ENCODE measurements around the gene MLLT10. TPM values are rescaled to one million over a fixed set of nuclear protein-coding genes. Genes with fewer than 3 reads are reported as not detected.
A peak's percentile ranks its signal among the peaks of the same experiment; 100 is the strongest.

The MLLT10 gene
- total RNA-seq, 1 donor from 2014 or later, result 53.3 TPM

DNA sequence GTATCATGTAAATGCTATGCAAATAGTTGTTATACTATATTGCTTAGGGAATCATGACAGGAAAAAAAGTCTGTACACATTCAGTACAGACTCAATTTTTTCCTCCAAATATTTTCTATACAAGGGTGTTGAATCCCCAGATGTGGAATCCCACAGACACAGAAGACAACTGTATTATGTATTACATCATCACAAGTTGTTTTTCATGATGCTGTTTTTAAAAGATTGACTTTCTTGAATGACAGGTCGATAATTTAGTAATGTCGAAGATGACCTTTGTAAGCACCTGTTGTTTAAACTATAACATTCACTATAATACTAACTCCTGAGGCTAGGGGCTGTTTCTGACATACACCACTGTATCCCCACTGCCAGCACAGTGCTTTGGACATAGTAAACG lies 143.5 kb downstream of the MLLT10 start:
- H3K27ac ChIP-seq, result no peak overlapping the region
- intact Hi-C loops (cut with DNase I), result no loop called here
- H3K9me3 ChIP-seq, result no peaks in the 10 kb centered on the region
- no peak overlapping the region for H3K4me3 ChIP-seq
- DNase-seq (ENCODE audit: extremely low spot score in 2 of 2), result no peak
- H3K36me3 ChIP-seq, result peaks cover 0 to 9% of the 10 kb centered on the region in 2 donors
- H3K27me3 ChIP-seq, result no peaks in the 10 kb centered on the region
- TF ChIP-seq POLR2A (IDR thresholded peaks at IDR 0.05) (no peak), CTCF (IDR thresholded peaks at IDR 0.05) (no peak), POLR2AphosphoS5 (IDR thresholded peaks at IDR 0.05; ENCODE audit: insufficient read depth in 1 of 2, low read depth in 1 of 2) (no peak)
- H3K4me1 ChIP-seq, result no peaks in the 10 kb centered on the region

- no peaks in the 10 kb centered on the region for H3K27me3 ChIP-seq
- no peak for DNase-seq (ENCODE audit: extremely low spot score in 2 of 2)
- no peaks in the 10 kb centered on the region for H3K4me1 ChIP-seq
- no peaks in the 10 kb centered on the region for H3K36me3 ChIP-seq
- TF ChIP-seq POLR2A (IDR thresholded peaks at IDR 0.05) (no peak), CTCF (IDR thresholded peaks at IDR 0.05) (no peak), POLR2AphosphoS5 (IDR thresholded peaks at IDR 0.05; ENCODE audit: insufficient read depth in 1 of 2, low read depth in 1 of 2) (peak in 1 of 2 donors; percentile 22)
- H3K4me3 ChIP-seq, result no peak overlapping the region
- H3K9me3 ChIP-seq, result no peaks in the 10 kb centered on the region
- intact Hi-C loops (cut with DNase I), result no loop called here
- no peak overlapping the region for H3K27ac ChIP-seq
Measured at GRCh38 chr10:21681156-21681555, 147.1 kb downstream of the MLLT10 start.

DNA sequence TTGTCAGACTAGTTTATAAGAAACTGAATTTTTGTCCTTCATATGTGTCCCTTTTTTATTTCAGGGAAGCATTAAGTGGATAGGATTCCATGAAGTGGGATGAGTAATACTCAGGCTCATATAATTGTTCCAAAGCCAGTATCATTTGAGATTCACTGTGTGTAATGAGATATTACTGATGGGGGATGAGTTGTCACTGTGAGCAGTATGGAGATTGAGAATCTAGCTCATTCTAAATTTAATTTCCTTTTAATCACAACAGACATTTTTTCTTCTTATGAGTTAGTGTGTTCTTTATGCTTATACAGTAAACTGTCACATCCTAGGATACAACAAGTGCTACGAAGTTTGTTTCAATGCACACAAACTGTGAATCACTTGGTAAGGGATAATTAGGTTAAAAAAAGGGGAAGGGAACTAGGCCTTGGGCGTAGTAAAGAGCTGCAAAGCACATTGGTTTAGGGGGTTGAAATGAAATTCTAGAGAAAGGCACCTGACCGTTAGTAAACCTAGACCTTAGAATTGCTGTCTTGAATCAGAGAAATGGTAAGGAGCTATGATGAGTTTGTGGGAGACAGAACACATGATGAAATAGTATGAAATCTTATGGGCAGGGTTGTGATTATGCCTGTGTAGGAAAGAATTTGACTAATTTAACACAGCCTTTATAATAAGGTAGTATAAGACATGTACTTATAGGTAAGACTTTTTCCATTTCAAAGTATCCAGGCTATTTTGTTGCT lies 153.4 kb downstream of the MLLT10 start:
- Histone ChIP-seq H3K27me3 (no peaks in the 10 kb centered on the region), H3K27ac (no peak overlapping the region), H3K9me3 (no peaks in the 10 kb centered on the region), H3K4me3 (no peak overlapping the region), H3K36me3 (no peaks in the 10 kb centered on the region), H3K4me1 (no peaks in the 10 kb centered on the region)
- no peak for DNase-seq (ENCODE audit: extremely low spot score in 2 of 2)
- intact Hi-C loops (cut with DNase I), result no loop called here
- no peak for TF ChIP-seq POLR2A (IDR thresholded peaks at IDR 0.05)
- TF ChIP-seq CTCF (IDR thresholded peaks at IDR 0.05), result no peak
- TF ChIP-seq POLR2AphosphoS5 (IDR thresholded peaks at IDR 0.05; ENCODE audit: insufficient read depth in 1 of 2, low read depth in 1 of 2), result no peak

GRCh38 chr10:21688009-21688332 lies 153.9 kb downstream of the MLLT10 start:
- no peak for TF ChIP-seq POLR2AphosphoS5 (IDR thresholded peaks at IDR 0.05; ENCODE audit: insufficient read depth in 1 of 2, low read depth in 1 of 2)
- TF ChIP-seq POLR2A (IDR thresholded peaks at IDR 0.05), result no peak
- no peak for TF ChIP-seq CTCF (IDR thresholded peaks at IDR 0.05)
- intact Hi-C loops (cut with DNase I), result no loop called here
- DNase-seq (ENCODE audit: extremely low spot score in 2 of 2), result no peak
- Histone ChIP-seq H3K27me3 (no peaks in the 10 kb centered on the region), H3K9me3 (no peaks in the 10 kb centered on the region), H3K36me3 (no peaks in the 10 kb centered on the region), H3K4me1 (peaks cover under 1% of the 10 kb centered on the region), H3K4me3 (no peak overlapping the region), H3K27ac (no peak overlapping the region)

GRCh38 chr10:21688870-21689269 lies 154.8 kb downstream of the MLLT10 start:
- TF ChIP-seq POLR2A (IDR thresholded peaks at IDR 0.05) (no peak), CTCF (IDR thresholded peaks at IDR 0.05) (no peak), POLR2AphosphoS5 (IDR thresholded peaks at IDR 0.05; ENCODE audit: insufficient read depth in 1 of 2, low read depth in 1 of 2) (no peak)
- Histone ChIP-seq H3K27ac (no peak overlapping the region), H3K9me3 (no peaks in the 10 kb centered on the region), H3K36me3 (no peaks in the 10 kb centered on the region), H3K27me3 (no peaks in the 10 kb centered on the region), H3K4me1 (peaks cover 6% of the 10 kb centered on the region), H3K4me3 (no peak overlapping the region)
- intact Hi-C loops (cut with DNase I), result no loop called here
- DNase-seq (ENCODE audit: extremely low spot score in 2 of 2), result no peak

Data from vagina (tissue), 2 donors.